WTC11 (cell line): ENCODE measurements around the gene RBBP4. TPM values are rescaled to one million over a fixed set of nuclear protein-coding genes. Genes with fewer than 3 reads are reported as not detected.

ENCODE experiments used
- ATAC-seq: fragments of 200-7000 bp; cut with Tn5 transposase; 2 replicates; pipeline ENCODE4 v1.10.0; 2021; ENCODE audit warnings: mild to moderate bottlenecking, moderate library complexity
- CTCF ChIA-PET: fragments of 300-600 bp; sonication (Branson Sonifier 250); formaldehyde crosslinking; loops from one replicate; lab custom pipeline; 2021; ENCODE audit warnings: antibody characterized with exemption; lab: Charles Lee
- POLR2A ChIA-PET: fragments of 350-600 bp; sonication (Branson Sonifier 250); formaldehyde crosslinking; loops from one replicate; lab custom pipeline; 2021; ENCODE audit warnings: antibody characterized with exemption; lab: Charles Lee
- DNase-seq: peaks from one replicate; pipeline ENCODE4 v3.0.0; 2021; ENCODE audit warnings: low spot score
- H3K27ac Mint-ChIP-seq: 2 replicates; pipeline ENCODE4 v1.8.0; 2021; ENCODE audit warnings: mixed read lengths
- H3K27me3 Mint-ChIP-seq: 2 replicates; pipeline ENCODE4 v1.8.0; 2021; ENCODE audit warnings: low read depth, mild to moderate bottlenecking, moderate library complexity, mixed read lengths
- H3K36me3 Mint-ChIP-seq: 2 replicates; pipeline ENCODE4 v1.8.0; 2021; ENCODE audit warnings: mixed read lengths
- H3K4me1 Mint-ChIP-seq: 2 replicates; pipeline ENCODE4 v1.8.0; 2022; ENCODE audit warnings: mixed read lengths
- H3K4me3 Mint-ChIP-seq: 2 replicates; pipeline ENCODE4 v1.8.0; 2021; ENCODE audit warnings: mild to moderate bottlenecking, moderate library complexity, mixed read lengths
- H3K9me3 Mint-ChIP-seq: 2 replicates; pipeline ENCODE4 v1.8.0; 2021; ENCODE audit warnings: mixed read lengths
- GRHL2 ChIP-seq: fragments of 250-450 bp; sonication (Bioruptor Pico); IDR thresholded peaks from 2 replicates; pipeline ENCODE4 v1.8.0; 2022; ENCODE audit warnings: mild to moderate bottlenecking, moderate library complexity; ENCODE audit not compliant: insufficient replicate concordance, severe bottlenecking
- RORB ChIP-seq: fragments of 250-450 bp; sonication (Bioruptor Pico); IDR thresholded peaks from 2 replicates; pipeline ENCODE4 v1.9.0; 2021; ENCODE audit warnings: mild to moderate bottlenecking
- SMAD3 ChIP-seq: sonication (generic); formaldehyde crosslinking; IDR thresholded peaks from 2 replicates; pipeline ENCODE4 v1.8.0; 2022; ENCODE audit warnings: missing genetic modification reagents, mild to moderate bottlenecking, borderline replicate concordance
- SOX15 ChIP-seq: fragments of 250-450 bp; sonication (Bioruptor Pico); IDR thresholded peaks from 2 replicates; pipeline ENCODE4 v1.9.0; 2021; ENCODE audit warnings: mild to moderate bottlenecking
- ZNF138 ChIP-seq: sonication (generic); formaldehyde crosslinking; conservative IDR thresholded peaks from 2 replicates; pipeline ENCODE4 v1.8.1; 2022; ENCODE audit warnings: mild to moderate bottlenecking, moderate library complexity, missing genetic modification reagents
- total RNA-seq: library from RNA; stranded (reverse); gene quantifications from 3 replicates; pipeline ENCODE4 v1.2.3, GENCODE V29; 2021
- TF ChIP-seq, protein P1 (sequence below): sonication (generic); formaldehyde crosslinking; IDR thresholded peaks from 2 replicates; pipeline ENCODE4 v1.8.1; 2023; ENCODE audit warnings: mild to moderate bottlenecking, missing genetic modification reagents, borderline replicate concordance
- TF ChIP-seq, protein P2 (sequence below): fragments of 250-450 bp; sonication (Bioruptor Pico); IDR thresholded peaks from 2 replicates; pipeline ENCODE4 v1.9.0; 2021; ENCODE audit warnings: mild to moderate bottlenecking, borderline replicate concordance
- TF ChIP-seq, protein P3 (sequence below): sonication (generic); formaldehyde crosslinking; IDR thresholded peaks from 2 replicates; pipeline ENCODE4 v1.8.0; 2022; ENCODE audit warnings: mild to moderate bottlenecking, missing genetic modification reagents
- TF ChIP-seq, protein P4 (sequence below): sonication (generic); formaldehyde crosslinking; IDR thresholded peaks from 2 replicates; pipeline ENCODE4 v1.8.0; 2023; ENCODE audit warnings: mild to moderate bottlenecking, missing genetic modification reagents
- TF ChIP-seq, protein P5 (sequence below): sonication (generic); formaldehyde crosslinking; IDR thresholded peaks from 2 replicates; pipeline ENCODE4 v1.8.0; 2023; ENCODE audit warnings: missing genetic modification reagents, mild to moderate bottlenecking, borderline replicate concordance

Gene RBBP4
- total RNA-seq, 1 experiment from 2014 or later = 331 TPM

DNA sequence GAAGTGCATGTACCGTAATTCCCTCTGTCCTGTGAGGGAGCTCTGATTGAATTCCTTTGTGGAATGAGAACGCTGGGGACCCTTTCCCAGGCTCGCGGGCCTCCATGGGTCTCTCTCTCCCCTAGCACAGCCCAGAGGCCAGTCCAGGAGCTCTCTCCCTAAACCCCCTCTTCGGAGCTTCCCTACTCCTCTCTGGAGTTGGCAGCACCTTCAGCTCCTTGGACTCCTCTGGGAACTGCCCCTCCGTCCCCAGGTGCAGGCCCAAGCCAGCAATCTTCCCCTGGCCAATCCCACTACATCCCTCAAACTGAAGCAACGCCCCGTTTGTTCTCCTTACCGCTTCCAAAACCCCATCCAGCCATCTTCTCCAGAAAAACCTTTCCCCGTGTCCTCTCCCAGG lies 62.1 kb downstream of the RBBP4 start:
- Mint-ChIP-seq H3K27ac (peak overlapping the region; percentile 22; the same call in 1 of the 2 replicates), H3K27me3 (no peaks in the 10 kb centered on the region; the same call in none of the 2 replicates), H3K9me3 (no peaks in the 10 kb centered on the region), H3K4me3 (peak overlapping the region; percentile 31; the same call in 1 of the 2 replicates), H3K4me1 (peaks cover 29% of the 10 kb centered on the region), H3K36me3 (no peaks in the 10 kb centered on the region)
- ATAC-seq (no peak), DNase-seq (no peak)
- POLR2A ChIA-PET = interaction anchor here (0.5 to 2.7 kb wide), 9 partner anchors 23 to 61 kb away, joined by 3 to 39 read pairs (median 6); no protein-coding TSS in a partner anchor
- TF ChIP-seq, protein P1, sequence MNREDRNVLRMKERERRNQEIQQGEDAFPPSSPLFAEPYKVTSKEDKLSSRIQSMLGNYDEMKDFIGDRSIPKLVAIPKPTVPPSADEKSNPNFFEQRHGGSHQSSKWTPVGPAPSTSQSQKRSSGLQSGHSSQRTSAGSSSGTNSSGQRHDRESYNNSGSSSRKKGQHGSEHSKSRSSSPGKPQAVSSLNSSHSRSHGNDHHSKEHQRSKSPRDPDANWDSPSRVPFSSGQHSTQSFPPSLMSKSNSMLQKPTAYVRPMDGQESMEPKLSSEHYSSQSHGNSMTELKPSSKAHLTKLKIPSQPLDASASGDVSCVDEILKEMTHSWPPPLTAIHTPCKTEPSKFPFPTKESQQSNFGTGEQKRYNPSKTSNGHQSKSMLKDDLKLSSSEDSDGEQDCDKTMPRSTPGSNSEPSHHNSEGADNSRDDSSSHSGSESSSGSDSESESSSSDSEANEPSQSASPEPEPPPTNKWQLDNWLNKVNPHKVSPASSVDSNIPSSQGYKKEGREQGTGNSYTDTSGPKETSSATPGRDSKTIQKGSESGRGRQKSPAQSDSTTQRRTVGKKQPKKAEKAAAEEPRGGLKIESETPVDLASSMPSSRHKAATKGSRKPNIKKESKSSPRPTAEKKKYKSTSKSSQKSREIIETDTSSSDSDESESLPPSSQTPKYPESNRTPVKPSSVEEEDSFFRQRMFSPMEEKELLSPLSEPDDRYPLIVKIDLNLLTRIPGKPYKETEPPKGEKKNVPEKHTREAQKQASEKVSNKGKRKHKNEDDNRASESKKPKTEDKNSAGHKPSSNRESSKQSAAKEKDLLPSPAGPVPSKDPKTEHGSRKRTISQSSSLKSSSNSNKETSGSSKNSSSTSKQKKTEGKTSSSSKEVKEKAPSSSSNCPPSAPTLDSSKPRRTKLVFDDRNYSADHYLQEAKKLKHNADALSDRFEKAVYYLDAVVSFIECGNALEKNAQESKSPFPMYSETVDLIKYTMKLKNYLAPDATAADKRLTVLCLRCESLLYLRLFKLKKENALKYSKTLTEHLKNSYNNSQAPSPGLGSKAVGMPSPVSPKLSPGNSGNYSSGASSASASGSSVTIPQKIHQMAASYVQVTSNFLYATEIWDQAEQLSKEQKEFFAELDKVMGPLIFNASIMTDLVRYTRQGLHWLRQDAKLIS (CRISPR knock-in tag) = no peak
- TF ChIP-seq, protein P2, sequence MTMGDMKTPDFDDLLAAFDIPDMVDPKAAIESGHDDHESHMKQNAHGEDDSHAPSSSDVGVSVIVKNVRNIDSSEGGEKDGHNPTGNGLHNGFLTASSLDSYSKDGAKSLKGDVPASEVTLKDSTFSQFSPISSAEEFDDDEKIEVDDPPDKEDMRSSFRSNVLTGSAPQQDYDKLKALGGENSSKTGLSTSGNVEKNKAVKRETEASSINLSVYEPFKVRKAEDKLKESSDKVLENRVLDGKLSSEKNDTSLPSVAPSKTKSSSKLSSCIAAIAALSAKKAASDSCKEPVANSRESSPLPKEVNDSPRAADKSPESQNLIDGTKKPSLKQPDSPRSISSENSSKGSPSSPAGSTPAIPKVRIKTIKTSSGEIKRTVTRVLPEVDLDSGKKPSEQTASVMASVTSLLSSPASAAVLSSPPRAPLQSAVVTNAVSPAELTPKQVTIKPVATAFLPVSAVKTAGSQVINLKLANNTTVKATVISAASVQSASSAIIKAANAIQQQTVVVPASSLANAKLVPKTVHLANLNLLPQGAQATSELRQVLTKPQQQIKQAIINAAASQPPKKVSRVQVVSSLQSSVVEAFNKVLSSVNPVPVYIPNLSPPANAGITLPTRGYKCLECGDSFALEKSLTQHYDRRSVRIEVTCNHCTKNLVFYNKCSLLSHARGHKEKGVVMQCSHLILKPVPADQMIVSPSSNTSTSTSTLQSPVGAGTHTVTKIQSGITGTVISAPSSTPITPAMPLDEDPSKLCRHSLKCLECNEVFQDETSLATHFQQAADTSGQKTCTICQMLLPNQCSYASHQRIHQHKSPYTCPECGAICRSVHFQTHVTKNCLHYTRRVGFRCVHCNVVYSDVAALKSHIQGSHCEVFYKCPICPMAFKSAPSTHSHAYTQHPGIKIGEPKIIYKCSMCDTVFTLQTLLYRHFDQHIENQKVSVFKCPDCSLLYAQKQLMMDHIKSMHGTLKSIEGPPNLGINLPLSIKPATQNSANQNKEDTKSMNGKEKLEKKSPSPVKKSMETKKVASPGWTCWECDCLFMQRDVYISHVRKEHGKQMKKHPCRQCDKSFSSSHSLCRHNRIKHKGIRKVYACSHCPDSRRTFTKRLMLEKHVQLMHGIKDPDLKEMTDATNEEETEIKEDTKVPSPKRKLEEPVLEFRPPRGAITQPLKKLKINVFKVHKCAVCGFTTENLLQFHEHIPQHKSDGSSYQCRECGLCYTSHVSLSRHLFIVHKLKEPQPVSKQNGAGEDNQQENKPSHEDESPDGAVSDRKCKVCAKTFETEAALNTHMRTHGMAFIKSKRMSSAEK (CRISPR knock-in tag) = no peak
- TF ChIP-seq, protein P3, sequence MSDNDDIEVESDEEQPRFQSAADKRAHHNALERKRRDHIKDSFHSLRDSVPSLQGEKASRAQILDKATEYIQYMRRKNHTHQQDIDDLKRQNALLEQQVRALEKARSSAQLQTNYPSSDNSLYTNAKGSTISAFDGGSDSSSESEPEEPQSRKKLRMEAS (CRISPR knock-in tag) = no peak
- no peak for TF ChIP-seq ZNF138
- TF ChIP-seq, protein P4, sequence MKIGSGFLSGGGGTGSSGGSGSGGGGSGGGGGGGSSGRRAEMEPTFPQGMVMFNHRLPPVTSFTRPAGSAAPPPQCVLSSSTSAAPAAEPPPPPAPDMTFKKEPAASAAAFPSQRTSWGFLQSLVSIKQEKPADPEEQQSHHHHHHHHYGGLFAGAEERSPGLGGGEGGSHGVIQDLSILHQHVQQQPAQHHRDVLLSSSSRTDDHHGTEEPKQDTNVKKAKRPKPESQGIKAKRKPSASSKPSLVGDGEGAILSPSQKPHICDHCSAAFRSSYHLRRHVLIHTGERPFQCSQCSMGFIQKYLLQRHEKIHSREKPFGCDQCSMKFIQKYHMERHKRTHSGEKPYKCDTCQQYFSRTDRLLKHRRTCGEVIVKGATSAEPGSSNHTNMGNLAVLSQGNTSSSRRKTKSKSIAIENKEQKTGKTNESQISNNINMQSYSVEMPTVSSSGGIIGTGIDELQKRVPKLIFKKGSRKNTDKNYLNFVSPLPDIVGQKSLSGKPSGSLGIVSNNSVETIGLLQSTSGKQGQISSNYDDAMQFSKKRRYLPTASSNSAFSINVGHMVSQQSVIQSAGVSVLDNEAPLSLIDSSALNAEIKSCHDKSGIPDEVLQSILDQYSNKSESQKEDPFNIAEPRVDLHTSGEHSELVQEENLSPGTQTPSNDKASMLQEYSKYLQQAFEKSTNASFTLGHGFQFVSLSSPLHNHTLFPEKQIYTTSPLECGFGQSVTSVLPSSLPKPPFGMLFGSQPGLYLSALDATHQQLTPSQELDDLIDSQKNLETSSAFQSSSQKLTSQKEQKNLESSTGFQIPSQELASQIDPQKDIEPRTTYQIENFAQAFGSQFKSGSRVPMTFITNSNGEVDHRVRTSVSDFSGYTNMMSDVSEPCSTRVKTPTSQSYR = no peak
- TF ChIP-seq SMAD3 = no peak
- CTCF ChIA-PET = interaction anchor here (0.6 to 6.9 kb wide), 35 partner anchors 10 to 376 kb away, joined by 3 to 262 read pairs (median 8); partner anchors contain the start of genes FNDC5, RBBP4 and SYNC

DNA sequence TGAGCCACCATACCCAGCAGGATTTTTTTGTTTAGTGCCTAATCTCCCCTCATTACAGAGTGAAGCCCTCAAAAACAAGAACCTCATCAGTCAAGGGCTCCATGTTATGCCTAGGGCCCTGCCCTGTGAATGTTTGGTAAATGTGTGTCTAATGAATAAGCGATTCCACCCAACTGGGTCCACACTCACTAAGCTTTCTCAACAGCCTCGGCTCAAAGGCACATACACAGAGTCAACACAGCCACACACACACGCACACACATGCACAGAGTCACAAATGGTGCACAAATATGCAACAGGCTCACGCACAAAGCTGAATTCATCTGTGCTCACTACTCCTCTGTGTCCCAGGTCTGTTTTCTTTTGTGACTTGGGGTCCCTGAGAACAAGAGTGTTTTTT lies 63.3 kb downstream of the RBBP4 start:
- Mint-ChIP-seq H3K27me3 (no peaks in the 10 kb centered on the region; the same call in none of the 2 replicates), H3K9me3 (no peaks in the 10 kb centered on the region), H3K36me3 (no peaks in the 10 kb centered on the region), H3K4me1 (peaks cover 29% of the 10 kb centered on the region), H3K27ac (peak overlapping the region; percentile 49; the same call in 1 of the 2 replicates), H3K4me3 (no peak overlapping the region)
- POLR2A ChIA-PET = interaction anchor here (0.6 to 0.7 kb wide), 3 partner anchors 49 to 382 kb away, joined by 3 to 4 read pairs (median 3); no protein-coding TSS in a partner anchor
- no peak for ATAC-seq
- no peak for DNase-seq
- CTCF ChIA-PET = interaction anchor here (1.1 to 6.9 kb wide), 6 partner anchors 13 to 162 kb away, joined by 3 to 262 read pairs (median 45); no protein-coding TSS in a partner anchor
- TF ChIP-seq SOX15 (no peak), GRHL2 (CRISPR knock-in tag) (no peak), RORB (CRISPR knock-in tag) (no peak)
- TF ChIP-seq, protein P5, sequence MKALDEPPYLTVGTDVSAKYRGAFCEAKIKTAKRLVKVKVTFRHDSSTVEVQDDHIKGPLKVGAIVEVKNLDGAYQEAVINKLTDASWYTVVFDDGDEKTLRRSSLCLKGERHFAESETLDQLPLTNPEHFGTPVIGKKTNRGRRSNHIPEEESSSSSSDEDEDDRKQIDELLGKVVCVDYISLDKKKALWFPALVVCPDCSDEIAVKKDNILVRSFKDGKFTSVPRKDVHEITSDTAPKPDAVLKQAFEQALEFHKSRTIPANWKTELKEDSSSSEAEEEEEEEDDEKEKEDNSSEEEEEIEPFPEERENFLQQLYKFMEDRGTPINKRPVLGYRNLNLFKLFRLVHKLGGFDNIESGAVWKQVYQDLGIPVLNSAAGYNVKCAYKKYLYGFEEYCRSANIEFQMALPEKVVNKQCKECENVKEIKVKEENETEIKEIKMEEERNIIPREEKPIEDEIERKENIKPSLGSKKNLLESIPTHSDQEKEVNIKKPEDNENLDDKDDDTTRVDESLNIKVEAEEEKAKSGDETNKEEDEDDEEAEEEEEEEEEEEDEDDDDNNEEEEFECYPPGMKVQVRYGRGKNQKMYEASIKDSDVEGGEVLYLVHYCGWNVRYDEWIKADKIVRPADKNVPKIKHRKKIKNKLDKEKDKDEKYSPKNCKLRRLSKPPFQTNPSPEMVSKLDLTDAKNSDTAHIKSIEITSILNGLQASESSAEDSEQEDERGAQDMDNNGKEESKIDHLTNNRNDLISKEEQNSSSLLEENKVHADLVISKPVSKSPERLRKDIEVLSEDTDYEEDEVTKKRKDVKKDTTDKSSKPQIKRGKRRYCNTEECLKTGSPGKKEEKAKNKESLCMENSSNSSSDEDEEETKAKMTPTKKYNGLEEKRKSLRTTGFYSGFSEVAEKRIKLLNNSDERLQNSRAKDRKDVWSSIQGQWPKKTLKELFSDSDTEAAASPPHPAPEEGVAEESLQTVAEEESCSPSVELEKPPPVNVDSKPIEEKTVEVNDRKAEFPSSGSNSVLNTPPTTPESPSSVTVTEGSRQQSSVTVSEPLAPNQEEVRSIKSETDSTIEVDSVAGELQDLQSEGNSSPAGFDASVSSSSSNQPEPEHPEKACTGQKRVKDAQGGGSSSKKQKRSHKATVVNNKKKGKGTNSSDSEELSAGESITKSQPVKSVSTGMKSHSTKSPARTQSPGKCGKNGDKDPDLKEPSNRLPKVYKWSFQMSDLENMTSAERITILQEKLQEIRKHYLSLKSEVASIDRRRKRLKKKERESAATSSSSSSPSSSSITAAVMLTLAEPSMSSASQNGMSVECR (CRISPR knock-in tag) = no peak
